Fibroblast of villous mesenchyme (primary cell): ENCODE data around the gene JAKMIP3. TPM values are rescaled to one million over a fixed set of nuclear protein-coding genes. Genes with fewer than 3 reads are reported as not detected.

ENCODE experiments used
- DNase-seq: peaks from one replicate; pipeline ENCODE4 v3.0.0-alpha.2; 2010; ENCODE audit warnings: low read depth
- H3K4me3 ChIP-seq: 2 replicates; pipeline ENCODE4 v1.5.1; 2011; ENCODE audit warnings: low read depth, mild to moderate bottlenecking, low read length
- CTCF ChIP-seq: IDR thresholded peaks from 2 replicates; pipeline ENCODE4 v1.5.1; 2012; ENCODE audit warnings: low read depth, mild to moderate bottlenecking, low read length; ENCODE audit not compliant: insufficient read depth
- total RNA-seq: library from RNA; depleted of rRNA; stranded (reverse); fragments of >200 nt; gene quantifications from 2 replicates; pipeline ENCODE4 v1.2.3, GENCODE V29; 2012

Gene JAKMIP3
- total RNA-seq, 1 donor: 0.43 TPM

- no peak for DNase-seq
- TF ChIP-seq CTCF: no peak
- H3K4me3 ChIP-seq: no peak overlapping the region
Observed at GRCh38 chr10:132110713-132111112, 45.0 kb downstream of the JAKMIP3 start.

GRCh38 chr10:132111121-132111731 is 45.5 kb downstream of the JAKMIP3 start:
- H3K4me3 ChIP-seq: no peak overlapping the region
- TF ChIP-seq CTCF: no peak

GRCh38 chr10:132111871-132112341 is 46.2 kb downstream of the JAKMIP3 start:
- no peak for TF ChIP-seq CTCF
- H3K4me3 ChIP-seq: no peak overlapping the region
- no peak for DNase-seq

More at GRCh38 chr10:132111121-132111731, 45.5 kb downstream of the JAKMIP3 start:
- DNase-seq: no peak

- H3K4me3 ChIP-seq: no peak overlapping the region
- DNase-seq: no peak
- no peak for TF ChIP-seq CTCF
Observed at GRCh38 chr10:132112611-132113010, 46.9 kb downstream of the JAKMIP3 start.

GRCh38 chr10:132113206-132113605 is 47.5 kb downstream of the JAKMIP3 start:
- DNase-seq: no peak
- no peak overlapping the region for H3K4me3 ChIP-seq
- TF ChIP-seq CTCF: no peak

- TF ChIP-seq CTCF: no peak
- H3K4me3 ChIP-seq: no peak overlapping the region
- DNase-seq: no peak
Observed at GRCh38 chr10:132113766-132114365, 48.1 kb downstream of the JAKMIP3 start.

- no peak for TF ChIP-seq CTCF
- no peak for DNase-seq
- H3K4me3 ChIP-seq: no peak overlapping the region
Observed at GRCh38 chr10:132114953-132115520, 49.3 kb downstream of the JAKMIP3 start.
